Lower leg skin (tissue), 4 donors: Measurements from ENCODE around the gene MSS51. TPM values are rescaled to one million over a fixed set of nuclear protein-coding genes. Genes with fewer than 3 reads are reported as not detected.

Source experiments
- DNase-seq, 2 donors: peaks; one replicate each; pipeline ENCODE4 v3.0.0-alpha.2; 2019; ENCODE audit warnings: low spot score in 2 of 2
- H3K4me3 ChIP-seq: fragments of 200-600 bp; sonication (generic); 2 replicates; pipeline ENCODE4 v1.5.1; 2017; ENCODE audit warnings: mild to moderate bottlenecking, low read depth; ENCODE audit not compliant: poor library complexity, severe bottlenecking
- CTCF ChIP-seq, 3 donors: fragments of 450-650 bp; IDR thresholded peaks; one replicate each; pipeline ENCODE4 v1.5.1; 2016; ENCODE audit warnings: antibody characterized with exemption in 3 of 3, mild to moderate bottlenecking in 3 of 3, moderate library complexity in 2 of 3
- POLR2A ChIP-seq, 2 donors: fragments of 450-650 bp; IDR thresholded peaks; one replicate each; pipeline ENCODE4 v1.6.1; 2016 to 2017; ENCODE audit warnings: antibody characterized with exemption in 2 of 2, mild to moderate bottlenecking in 1 of 2, moderate library complexity in 1 of 2
- WGBS, 2 donors: methylation state at CpG; one replicate each; pipeline ENCODE4 v1.1.5; 2018; 5-methylcytosine and 5-hydroxymethylcytosine counted together
- intact Hi-C: fragments of 100-400 bp; cut with DNase I; formaldehyde crosslinking; loops from one replicate; pipeline ENCODE4 v1.15.0; 2023; ENCODE audit warnings: low total_unique reads
- total RNA-seq, 4 donors: library from RNA; depleted of rRNA; stranded (reverse); fragments of >200 nt; gene quantifications; one replicate each; pipeline ENCODE4 v1.1.0, GENCODE V29; 2016

MSS51 gene
- total RNA-seq, 4 donors from 2014 or later = 0.38 to 2.2 (median 0.86) TPM

GRCh38 chr10:73444457-73444856 lies 11.1 kb upstream of the MSS51 start:
- no peak for DNase-seq
- intact Hi-C loops = no loop called here
- no peak overlapping the region for H3K4me3 ChIP-seq
- WGBS, 2 donors = 89 to 96% methylated on average over 1 of the region's 1 CpG
- TF ChIP-seq POLR2A (IDR thresholded peaks at IDR 0.05) (no peak), CTCF (IDR thresholded peaks at IDR 0.05) (no peak)

- no peak overlapping the region for H3K4me3 ChIP-seq
- no peak for DNase-seq
- 90 to 92% methylated on average over 1 of the region's 1 CpG for WGBS, 2 donors
- no peak for TF ChIP-seq POLR2A (IDR thresholded peaks at IDR 0.05)
- intact Hi-C loops = no loop called here
Observed at GRCh38 chr10:73439605-73440312, 6.4 kb upstream of the MSS51 start.

GRCh38 chr10:73439055-73439454 lies 5.7 kb upstream of the MSS51 start:
- intact Hi-C loops = no loop called here
- TF ChIP-seq POLR2A (IDR thresholded peaks at IDR 0.05) = no peak
- DNase-seq = no peak
- no peak overlapping the region for H3K4me3 ChIP-seq
- WGBS, 2 donors = 90 to 100% methylated on average over 1 of the region's 1 CpG

- no peak overlapping the region for H3K4me3 ChIP-seq
- intact Hi-C loops = no loop called here
- TF ChIP-seq POLR2A (IDR thresholded peaks at IDR 0.05) (no peak), CTCF (IDR thresholded peaks at IDR 0.05) (no peak)
- no peak for DNase-seq
- 69 to 75% methylated on average over 2 of the region's 2 CpGs for WGBS, 2 donors
Observed at GRCh38 chr10:73432646-73433537, 469 bp downstream of the MSS51 start.

- DNase-seq = no peak
- TF ChIP-seq CTCF (IDR thresholded peaks at IDR 0.05) (no peak), POLR2A (IDR thresholded peaks at IDR 0.05) (no peak)
- WGBS, 2 donors = 95 to 97% methylated on average over 4 of the region's 4 CpGs
- H3K4me3 ChIP-seq = no peak overlapping the region
- intact Hi-C loops = no loop called here
Observed at GRCh38 chr10:73426318-73426717, 7.0 kb downstream of the MSS51 start.

GRCh38 chr10:73424478-73424877 lies 8.9 kb downstream of the MSS51 start:
- WGBS, 2 donors = 57 to 63% methylated on average over 3 of the region's 3 CpGs
- no peak for TF ChIP-seq POLR2A (IDR thresholded peaks at IDR 0.05)
- no peak for TF ChIP-seq CTCF (IDR thresholded peaks at IDR 0.05)
- no peak for DNase-seq
- intact Hi-C loops = no loop called here
- no peak overlapping the region for H3K4me3 ChIP-seq
